ENCODE data around the gene SOCS2.

SOCS2 gene

GRCh38 chr12:93568091-93568490 is 4.4 kb upstream of the SOCS2 start:
- DNase-seq: no peak

- DNase-seq: peak in 1 of 4 experiments; percentile 6
These were observed 3.2 kb upstream of the SOCS2 start for GRCh38 chr12:93569301-93569655.

GRCh38 chr12:93569656-93570551 is 2.6 kb upstream of the SOCS2 start:
- peak; percentile 82 to 94 (median 88) for DNase-seq

GRCh38 chr12:93570552-93571364 is 1.7 kb upstream of the SOCS2 start:
- peak; percentile 93 to 97 (median 96) for DNase-seq

- peak in 2 of 4 experiments; percentile 16 to 40 for DNase-seq
These were observed 1.0 kb upstream of the SOCS2 start for GRCh38 chr12:93571365-93571924.

GRCh38 chr12:93572712-93573551 is 457 bp downstream of the SOCS2 start:
- peak in 3 of 4 experiments; percentile 14 to 50 (median 46) for DNase-seq

GRCh38 chr12:93573552-93574223 is 1.2 kb downstream of the SOCS2 start:
- DNase-seq: no peak

GRCh38 chr12:93577222-93577621 is 4.7 kb downstream of the SOCS2 start:
- no peak for DNase-seq

- DNase-seq: no peak
These were observed 5.7 kb downstream of the SOCS2 start for GRCh38 chr12:93578221-93578620.

GRCh38 chr12:93580682-93581081 is 8.2 kb downstream of the SOCS2 start:
- no peak for DNase-seq

GRCh38 chr12:93581370-93581769 is 8.9 kb downstream of the SOCS2 start:
- no peak for DNase-seq

GRCh38 chr12:93582351-93582750 is 9.9 kb downstream of the SOCS2 start:
- no peak for DNase-seq

- DNase-seq: no peak
These were observed 11.3 kb downstream of the SOCS2 start for GRCh38 chr12:93583627-93584392.

GRCh38 chr12:93585247-93585646 is 12.8 kb downstream of the SOCS2 start:
- no peak for DNase-seq

GRCh38 chr12:93587611-93588010 is 15.1 kb downstream of the SOCS2 start:
- peak; percentile 23 to 59 (median 58) for DNase-seq

- DNase-seq: no peak
These were observed 16.6 kb downstream of the SOCS2 start for GRCh38 chr12:93589081-93589480.

GRCh38 chr12:93591137-93591868 is 18.8 kb downstream of the SOCS2 start:
- peak; percentile 90 to 94 (median 93) for DNase-seq

- DNase-seq: no peak
These were observed 20.3 kb downstream of the SOCS2 start for GRCh38 chr12:93592641-93593406.

GRCh38 chr12:93593843-93594242 is 21.4 kb downstream of the SOCS2 start:
- DNase-seq: no peak
